SK-N-MC (cell line): ENCODE measurements around the gene KIAA1210.

Experiments used
- DNase-seq: peaks from one replicate; pipeline ENCODE4 v3.0.0-alpha.2; 2011; ENCODE audit warnings: low read depth, low spot score
- H3K27ac ChIP-seq: fragments of 200-600 bp; sonication (generic); 2 replicates; pipeline ENCODE4 v1.5.1; 2016; ENCODE audit warnings: mixed run types
- H3K36me3 ChIP-seq: fragments of 200-600 bp; sonication (generic); 2 replicates; pipeline ENCODE4 v1.6.1; 2017; ENCODE audit warnings: antibody characterized with exemption, low read length, mixed read lengths; ENCODE audit not compliant: insufficient read depth
- H3K4me3 ChIP-seq: fragments of 200-600 bp; sonication (generic); 2 replicates; pipeline ENCODE4 v1.5.1; 2016
- H3K9ac ChIP-seq: fragments of 200-600 bp; sonication (generic); 2 replicates; pipeline ENCODE4 v1.8.0; 2017; ENCODE audit warnings: mixed run types, mixed read lengths; ENCODE audit not compliant: insufficient read length
- H3K9me3 ChIP-seq: fragments of 200-600 bp; sonication (generic); 2 replicates; pipeline ENCODE4 v1.6.1; 2017; ENCODE audit warnings: low read depth, mild to moderate bottlenecking, antibody characterized with exemption, low read length, moderate library complexity, mixed read lengths
- EZH2 ChIP-seq: fragments of 200-600 bp; sonication (generic); IDR thresholded peaks from one replicate; pipeline ENCODE4 v1.6.1; 2017; ENCODE audit warnings: antibody characterized with exemption
- FOXP2 ChIP-seq: optimal IDR thresholded peaks from 2 replicates; pipeline ENCODE3; 2011; ENCODE audit warnings: mild to moderate bottlenecking, moderate library complexity; ENCODE audit not compliant: insufficient read depth; ENCODE audit errors: extremely low read length, control extremely low read depth
- POLR2AphosphoS5 ChIP-seq: IDR thresholded peaks from 2 replicates; pipeline ENCODE4 v1.6.1; 2012; ENCODE audit warnings: mild to moderate bottlenecking, low read depth, low read length, borderline replicate concordance

KIAA1210 gene

DNA sequence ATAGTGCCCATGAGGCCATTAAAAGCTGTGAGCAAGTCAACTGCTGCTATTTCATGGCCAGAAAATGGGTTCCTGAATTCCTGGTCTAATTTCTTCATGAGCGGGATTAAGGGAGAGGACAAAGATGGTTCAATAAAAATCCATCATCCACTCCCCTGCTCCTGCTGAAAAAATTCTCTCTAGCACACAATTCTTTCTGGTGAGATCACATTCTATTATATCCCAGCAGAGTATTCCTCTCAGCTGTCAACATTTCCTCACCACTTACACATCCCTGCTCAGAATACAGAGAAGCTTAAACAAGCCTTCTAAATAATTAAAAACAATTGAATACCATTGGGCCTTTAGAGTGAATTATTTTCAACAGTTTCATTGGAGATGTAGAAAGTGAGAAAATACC, 45.3 kb downstream of the KIAA1210 start:
- H3K27ac ChIP-seq, result no peak overlapping the region
- H3K36me3 ChIP-seq, result no peaks in the 10 kb centered on the region
- no peaks in the 10 kb centered on the region for H3K9me3 ChIP-seq
- no peak overlapping the region for H3K4me3 ChIP-seq
- H3K9ac ChIP-seq, result no peak overlapping the region
- TF ChIP-seq POLR2AphosphoS5 (no peak), EZH2 (no peak), FOXP2 (no peak)
- DNase-seq, result no peak

DNA sequence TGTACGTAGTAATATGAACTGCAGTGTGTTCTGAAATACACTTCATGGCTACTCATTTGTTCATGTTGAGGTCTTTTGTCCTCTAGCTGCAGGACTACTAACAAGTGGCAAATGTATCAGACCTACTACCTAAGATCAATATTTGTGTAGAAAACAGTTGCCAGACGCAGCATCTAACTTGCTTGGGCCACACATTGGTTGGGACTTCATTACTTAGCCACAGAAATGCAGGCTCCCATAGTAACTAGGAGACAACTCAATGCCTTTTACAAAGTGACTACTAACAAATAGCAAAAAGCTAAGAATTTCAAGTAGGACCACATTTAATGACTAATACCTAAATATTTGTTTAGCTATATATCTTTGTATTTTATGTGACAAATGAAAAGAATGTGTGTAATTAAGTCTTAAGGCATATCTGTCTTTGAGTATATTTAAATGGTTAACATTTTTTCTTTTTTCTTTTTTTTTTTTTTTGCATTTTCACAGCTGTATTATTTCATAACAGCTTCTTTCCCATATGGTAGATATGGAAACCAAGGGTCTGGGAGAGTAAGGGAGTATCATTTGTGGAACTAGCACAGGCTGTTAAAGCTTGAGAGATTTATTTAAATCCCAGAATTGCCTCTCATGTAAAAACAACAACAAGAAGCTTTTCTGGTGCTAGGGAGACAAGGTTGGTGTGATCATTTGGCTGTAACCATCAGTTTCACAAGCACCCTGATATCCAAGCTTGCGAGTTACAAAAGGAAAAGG, 52.2 kb downstream of the KIAA1210 start:
- DNase-seq, result no peak
- Histone ChIP-seq H3K9ac (no peak overlapping the region), H3K27ac (no peak overlapping the region), H3K36me3 (no peaks in the 10 kb centered on the region), H3K9me3 (no peaks in the 10 kb centered on the region), H3K4me3 (no peak overlapping the region)
- TF ChIP-seq POLR2AphosphoS5 (no peak), EZH2 (no peak), FOXP2 (no peak)

DNA sequence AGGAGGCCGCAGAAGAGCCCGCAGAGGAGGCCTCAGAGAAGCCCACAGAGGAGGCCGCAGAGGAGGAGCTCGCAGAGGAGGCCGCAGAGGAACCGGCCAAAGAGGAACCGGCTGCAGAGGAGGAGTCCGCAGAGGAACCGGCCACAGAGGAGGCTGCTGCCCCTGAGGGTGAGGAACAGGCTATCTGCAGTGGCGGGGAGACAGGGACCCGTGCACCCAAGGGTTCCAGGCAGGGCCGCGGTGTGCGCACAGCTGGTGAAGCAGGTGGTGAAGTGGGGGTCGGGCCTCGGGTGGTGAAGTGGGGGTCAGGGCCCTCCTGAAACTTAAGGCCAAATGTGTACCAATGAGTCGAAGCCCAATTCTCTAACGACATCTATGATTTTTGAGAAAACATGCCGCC, 53.7 kb downstream of the KIAA1210 start:
- no peaks in the 10 kb centered on the region for H3K36me3 ChIP-seq
- no peak overlapping the region for H3K4me3 ChIP-seq
- H3K9me3 ChIP-seq, result no peaks in the 10 kb centered on the region
- TF ChIP-seq FOXP2 (no peak), POLR2AphosphoS5 (no peak), EZH2 (no peak)
- no peak for DNase-seq
- no peak overlapping the region for H3K27ac ChIP-seq
- H3K9ac ChIP-seq, result no peak overlapping the region

DNA sequence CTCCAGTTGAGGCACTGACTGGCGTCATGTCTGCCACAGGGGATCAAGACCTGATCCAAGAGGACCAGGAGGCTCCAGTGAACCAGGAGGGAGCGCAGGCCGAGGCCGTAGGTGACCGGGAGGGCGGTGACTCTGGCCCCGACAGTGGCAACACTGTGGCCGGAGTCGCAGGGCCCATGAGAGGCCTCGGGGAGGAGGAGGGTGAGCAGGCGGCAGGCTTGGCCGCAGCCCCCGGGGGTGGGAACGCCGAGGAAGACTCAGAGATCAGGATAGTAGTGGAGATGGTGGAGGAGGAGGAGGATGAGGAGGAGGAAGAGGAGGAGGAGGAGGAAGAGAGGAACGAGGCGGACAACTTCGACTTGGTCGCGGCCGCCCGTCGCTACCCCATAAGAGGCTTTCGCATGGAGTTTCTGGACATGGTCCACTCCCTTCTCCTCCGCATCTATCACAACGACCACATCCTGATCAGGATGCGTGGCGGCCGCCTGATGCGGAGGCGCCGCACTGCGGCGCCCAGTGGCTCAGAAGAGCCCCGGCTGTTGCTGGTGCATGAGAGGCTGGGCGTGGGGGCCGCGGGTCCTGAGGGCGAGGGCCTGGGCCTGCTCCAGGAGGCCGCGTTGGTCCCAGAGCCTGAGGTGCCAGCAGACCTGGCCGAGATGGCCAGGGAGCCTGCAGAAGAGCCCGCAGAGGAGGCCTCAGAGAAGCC, 54.3 kb downstream of the KIAA1210 start:
- H3K36me3 ChIP-seq, result no peaks in the 10 kb centered on the region

DNA sequence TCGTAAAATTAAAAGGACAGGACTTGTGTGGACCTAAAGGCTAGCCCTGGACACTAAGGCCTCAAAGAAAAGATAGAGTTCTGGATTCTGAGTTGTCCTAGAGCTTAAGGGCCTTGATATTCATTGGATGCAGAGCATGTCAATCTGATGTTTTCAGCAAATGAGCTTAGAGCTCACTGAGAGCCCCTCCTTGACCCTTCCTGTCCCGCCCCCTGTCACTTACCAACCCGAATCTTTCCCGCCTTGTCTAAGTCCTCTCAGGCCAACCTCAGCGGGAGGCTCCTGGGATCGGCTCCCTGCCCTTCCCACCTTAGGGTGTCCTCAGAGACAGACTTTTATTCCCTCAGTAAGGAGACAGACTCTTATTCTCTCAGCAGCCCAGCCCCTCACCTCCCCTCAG, 54.9 kb downstream of the KIAA1210 start, which contains the start of gene CT47C1:
Gene CT47C1, plus strand, starts transcription at position 250 of the 400 bp plus-strand sequence. CDS start 233 bp downstream, outside the sequence.
- no peak within 1 kb of the TSS for H3K9ac ChIP-seq
- TF ChIP-seq EZH2, result no peak
- no peak for TF ChIP-seq POLR2AphosphoS5
- TF ChIP-seq FOXP2, result no peak

More for the DNA sequence above, 54.3 kb downstream of the KIAA1210 start:
- no peak for DNase-seq
- Histone ChIP-seq H3K27ac (no peak overlapping the region), H3K9ac (no peak overlapping the region), H3K4me3 (no peak overlapping the region), H3K9me3 (no peaks in the 10 kb centered on the region)
- no peak for TF ChIP-seq POLR2AphosphoS5
- no peak for TF ChIP-seq FOXP2
- no peak for TF ChIP-seq EZH2

DNA sequence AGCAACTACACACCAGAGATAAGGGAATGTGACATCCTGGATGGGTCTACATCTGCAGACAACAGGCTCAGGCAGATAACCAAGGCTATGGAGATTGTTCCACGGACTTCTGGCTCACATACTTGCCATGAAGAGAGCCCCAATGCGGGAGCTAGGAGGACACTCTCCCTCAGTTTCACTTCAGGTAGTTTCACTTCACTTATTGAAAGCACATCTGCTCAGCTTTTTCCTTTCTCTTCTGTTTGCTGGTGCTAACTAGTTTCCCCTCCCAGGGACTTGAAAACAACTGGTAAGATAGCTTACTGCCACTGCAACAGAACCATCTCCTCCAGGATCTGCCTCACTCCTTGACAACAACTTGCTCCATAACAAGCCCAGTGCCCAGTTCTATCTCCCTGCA, 56.2 kb downstream of the KIAA1210 start:
- Histone ChIP-seq H3K9me3 (no peaks in the 10 kb centered on the region), H3K4me3 (no peak overlapping the region), H3K27ac (no peak overlapping the region), H3K9ac (no peak overlapping the region), H3K36me3 (no peaks in the 10 kb centered on the region)
- no peak for TF ChIP-seq FOXP2
- no peak for TF ChIP-seq EZH2
- TF ChIP-seq POLR2AphosphoS5, result no peak
- DNase-seq, result no peak

More for the DNA sequence above, 54.9 kb downstream of the KIAA1210 start, which contains the start of gene CT47C1:
- H3K27ac ChIP-seq, result no peak within 1 kb of the TSS
- H3K4me3 ChIP-seq, result no peak within 1 kb of the TSS
- H3K9me3 ChIP-seq, result no peaks in the 10 kb centered on the region
- no peak for DNase-seq
- H3K36me3 ChIP-seq, result no peaks in the 10 kb centered on the region

DNA sequence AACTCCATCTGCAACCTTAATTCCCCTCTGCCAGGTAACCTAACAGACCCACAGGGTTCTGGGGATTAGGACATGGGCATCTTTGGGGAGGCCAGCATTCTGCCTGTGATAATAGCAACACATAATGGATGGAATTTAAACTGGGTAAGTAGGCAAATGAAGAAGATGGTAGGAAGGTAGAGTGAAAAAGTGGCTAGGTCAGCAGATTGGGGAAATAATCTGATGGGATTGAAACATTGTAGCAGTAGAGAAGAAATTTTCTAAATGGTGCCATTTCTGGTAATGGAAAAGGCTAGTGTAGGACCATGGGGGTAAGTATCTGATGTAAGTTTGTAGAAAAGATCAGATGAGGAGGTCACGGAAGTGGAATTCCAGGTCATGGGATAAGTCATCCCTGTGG, 57.9 kb downstream of the KIAA1210 start:
- Histone ChIP-seq H3K9me3 (no peaks in the 10 kb centered on the region), H3K9ac (no peak overlapping the region), H3K36me3 (no peaks in the 10 kb centered on the region), H3K4me3 (no peak overlapping the region), H3K27ac (no peak overlapping the region)
- no peak for DNase-seq
- no peak for TF ChIP-seq POLR2AphosphoS5
- TF ChIP-seq EZH2, result no peak
- no peak for TF ChIP-seq FOXP2

DNA sequence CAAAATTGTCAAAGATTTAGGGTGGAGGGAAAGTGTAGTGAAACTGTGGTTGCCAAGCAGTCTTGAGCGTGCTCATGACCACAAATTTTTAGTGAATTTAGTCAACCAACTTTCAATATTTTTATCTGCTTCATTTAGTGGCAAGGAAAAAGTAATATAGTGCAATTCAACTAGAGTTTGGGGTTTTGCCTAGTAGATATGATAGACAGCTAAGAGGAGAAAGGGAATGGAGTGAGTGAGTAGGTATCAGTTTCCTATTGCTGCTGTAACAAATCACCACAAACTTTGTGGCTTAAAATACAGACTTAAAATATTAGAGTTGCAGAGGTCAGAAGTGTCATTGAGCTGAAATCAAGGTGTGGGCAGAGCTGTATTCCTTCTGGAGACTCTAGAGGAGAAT, 58.5 kb downstream of the KIAA1210 start:
- Histone ChIP-seq H3K27ac (no peak overlapping the region), H3K4me3 (no peak overlapping the region), H3K36me3 (no peaks in the 10 kb centered on the region), H3K9ac (no peak overlapping the region), H3K9me3 (no peaks in the 10 kb centered on the region)
- no peak for DNase-seq
- TF ChIP-seq POLR2AphosphoS5 (no peak), EZH2 (no peak), FOXP2 (no peak)
